ENCODE results near the gene TGFBR2.

Gene TGFBR2

GRCh38 chr3:30609930-30610701, 3.7 kb downstream of the TGFBR2 start:
- no peak for TF ChIP-seq CTCF (conservative IDR thresholded peaks at IDR 0.05)
- H3K27ac ChIP-seq: no peak overlapping the region

GRCh38 chr3:30610702-30611368, 4.4 kb downstream of the TGFBR2 start:
- no peak for TF ChIP-seq CTCF (conservative IDR thresholded peaks at IDR 0.05)
- H3K27ac ChIP-seq: no peak overlapping the region

GRCh38 chr3:30611613-30612436, 5.4 kb downstream of the TGFBR2 start:
- H3K27ac ChIP-seq: no peak overlapping the region
- TF ChIP-seq CTCF (conservative IDR thresholded peaks at IDR 0.05): no peak

- no peak for TF ChIP-seq CTCF (conservative IDR thresholded peaks at IDR 0.05)
- H3K27ac ChIP-seq: no peak overlapping the region
These were observed 6.2 kb downstream of the TGFBR2 start for GRCh38 chr3:30612437-30613132.

GRCh38 chr3:30613133-30613825, 6.9 kb downstream of the TGFBR2 start:
- no peak for TF ChIP-seq CTCF (conservative IDR thresholded peaks at IDR 0.05)
- H3K27ac ChIP-seq: no peak overlapping the region

GRCh38 chr3:30614373-30614772, 8.0 kb downstream of the TGFBR2 start:
- H3K27ac ChIP-seq: no peak overlapping the region
- TF ChIP-seq CTCF (conservative IDR thresholded peaks at IDR 0.05): no peak
